Lower lobe of right lung (tissue), 2 donors: ENCODE measurements around the gene PLCB2. TPM values are rescaled to one million over a fixed set of nuclear protein-coding genes. Genes with fewer than 3 reads are reported as not detected.

Source experiments
- ATAC-seq, 2 donors: fragments of 200-7000 bp; cut with Tn5 transposase; one replicate each; pipeline ENCODE4 v1.9.1; 2020 to 2022; ENCODE audit warnings: mild to moderate bottlenecking in 2 of 2, moderate library complexity in 2 of 2
- DNase-seq: peaks from one replicate; pipeline ENCODE4 v3.0.0-alpha.2; 2020
- H3K27ac ChIP-seq: fragments of 200-600 bp; one replicate; pipeline ENCODE4 v1.8.0; 2022
- H3K27me3 ChIP-seq: fragments of 200-600 bp; one replicate; pipeline ENCODE4 v1.8.0; 2022; ENCODE audit warnings: low read depth
- H3K36me3 ChIP-seq: fragments of 200-600 bp; one replicate; pipeline ENCODE4 v1.8.0; 2022; ENCODE audit warnings: mild to moderate bottlenecking
- H3K4me1 ChIP-seq: fragments of 200-600 bp; one replicate; pipeline ENCODE4 v1.8.0; 2022
- H3K4me3 ChIP-seq: fragments of 200-600 bp; one replicate; pipeline ENCODE4 v1.8.0; 2022; ENCODE audit warnings: mild to moderate bottlenecking
- H3K9me3 ChIP-seq: fragments of 200-600 bp; one replicate; pipeline ENCODE4 v1.8.0; 2022
- CTCF ChIP-seq: fragments of 200-600 bp; IDR thresholded peaks from one replicate; pipeline ENCODE4 v1.8.0; 2022; ENCODE audit warnings: antibody characterized with exemption, mild to moderate bottlenecking
- intact Hi-C: fragments of 100-400 bp; cut with DNase I; formaldehyde crosslinking; loops from one replicate; pipeline ENCODE4 v1.11.0; 2022
- total RNA-seq: library from RNA; stranded (reverse); fragmentation: NEBNext Ultra II Directional; extraction: Animal tissue kit (Norgen Biotek cat#: 25700); gene quantifications from one replicate; pipeline ENCODE4 v1.2.1, GENCODE V29; 2021
- donor health status: DM: no; HTN: yes; CAD: no; lungs with severe emphysema.

Gene PLCB2
- total RNA-seq, 1 donor from 2014 or later = 105 TPM

- H3K27ac ChIP-seq = no peak overlapping the region
- H3K4me3 ChIP-seq = peak overlapping the region; percentile 82
- DNase-seq (no peak), ATAC-seq (no peak)
- no peaks in the 10 kb centered on the region for H3K36me3 ChIP-seq
- no peaks in the 10 kb centered on the region for H3K27me3 ChIP-seq
- intact Hi-C loops = no loop called here
- H3K9me3 ChIP-seq = no peaks in the 10 kb centered on the region
- peaks cover 67% of the 10 kb centered on the region for H3K4me1 ChIP-seq
- no peak for TF ChIP-seq CTCF
Observed at GRCh38 chr15:40325188-40325587, 17.5 kb upstream of the PLCB2 start.

GRCh38 chr15:40323953-40324937 is 16.5 kb upstream of the PLCB2 start:
- DNase-seq (peak; percentile 74), ATAC-seq (no peak)
- Histone ChIP-seq H3K4me3 (peak overlapping the region; percentile 82), H3K27me3 (no peaks in the 10 kb centered on the region), H3K9me3 (no peaks in the 10 kb centered on the region), H3K4me1 (peaks cover 57% of the 10 kb centered on the region), H3K36me3 (no peaks in the 10 kb centered on the region), H3K27ac (peak overlapping the region; percentile 82)
- intact Hi-C loops = no loop called here
- TF ChIP-seq CTCF = no peak

GRCh38 chr15:40323239-40323952 is 15.7 kb upstream of the PLCB2 start, which contains the start of gene INAFM2:
TSS of gene INAFM2 (plus strand) at chr15:40323692. CDS start at chr15:40324056, 364 bp downstream.
- no peaks in the 10 kb centered on the region for H3K36me3 ChIP-seq
- peak within 1 kb of the TSS; percentile 82 for H3K4me3 ChIP-seq
- no peaks in the 10 kb centered on the region for H3K9me3 ChIP-seq
- ATAC-seq (peak; percentile 95 to 96), DNase-seq (peak; percentile 94)
- intact Hi-C loops = no loop called here
- peak within 1 kb of the TSS; percentile 82 for H3K27ac ChIP-seq
- H3K27me3 ChIP-seq = no peaks in the 10 kb centered on the region
- peaks cover 49% of the 10 kb centered on the region for H3K4me1 ChIP-seq
- TF ChIP-seq CTCF = peak; percentile 72

- no peaks in the 10 kb centered on the region for H3K36me3 ChIP-seq
- TF ChIP-seq CTCF = no peak
- H3K4me3 ChIP-seq = peak overlapping the region; percentile 52
- H3K4me1 ChIP-seq = peaks cover 43% of the 10 kb centered on the region
- no peaks in the 10 kb centered on the region for H3K9me3 ChIP-seq
- DNase-seq (no peak), ATAC-seq (peak in 1 of 2 donors; percentile 4)
- H3K27me3 ChIP-seq = no peaks in the 10 kb centered on the region
- intact Hi-C loops = no loop called here
- peak overlapping the region; percentile 67 for H3K27ac ChIP-seq
Observed at GRCh38 chr15:40322531-40323238, 14.9 kb upstream of the PLCB2 start.

GRCh38 chr15:40320931-40321371 is 13.2 kb upstream of the PLCB2 start:
- ATAC-seq (peak in 1 of 2 donors; percentile 50), DNase-seq (no peak)
- Histone ChIP-seq H3K27ac (no peak overlapping the region), H3K36me3 (no peaks in the 10 kb centered on the region), H3K9me3 (no peaks in the 10 kb centered on the region), H3K4me3 (no peak overlapping the region), H3K4me1 (peaks cover 26% of the 10 kb centered on the region), H3K27me3 (no peaks in the 10 kb centered on the region)
- peak; percentile 94 for TF ChIP-seq CTCF
- intact Hi-C loops = no loop called here
